Stimulated activated effector memory CD8-positive, alpha-beta T cell treated with anti-CD3 and anti-CD28 coated beads, Interleukin-12 subunit alpha, Interleukin-12 subunit beta, amount 100 ng/mL, for 72 hours (primary cell): ENCODE measurements around the gene KLF3.

Source experiments
- ATAC-seq: fragments of 150-1000 bp; cut with Tn5 transposase; 2 replicates; pipeline ENCODE4 v1.10.0; 2021
- DNase-seq, 2 donors: peaks; one replicate each; pipeline ENCODE4 v3.0.0; 2021 to 2022; ENCODE audit warnings: low spot score in 2 of 2
- H3K27ac Mint-ChIP-seq: one replicate; pipeline ENCODE4 v1.8.0; 2022; ENCODE audit warnings: mild to moderate bottlenecking, mixed read lengths
- H3K36me3 Mint-ChIP-seq: one replicate; pipeline ENCODE4 v1.8.0; 2022; ENCODE audit warnings: mild to moderate bottlenecking, mixed read lengths
- H3K4me1 Mint-ChIP-seq: one replicate; pipeline ENCODE4 v1.8.0; 2022; ENCODE audit warnings: mixed read lengths
- H3K4me3 Mint-ChIP-seq: one replicate; pipeline ENCODE4 v1.8.0; 2022; ENCODE audit warnings: mild to moderate bottlenecking, mixed read lengths
- H3K9me3 Mint-ChIP-seq: one replicate; pipeline ENCODE4 v1.8.0; 2022; ENCODE audit warnings: mixed read lengths

KLF3 gene

GRCh38 chr4:38691251-38692008, 27.4 kb downstream of the KLF3 start:
- Mint-ChIP-seq H3K4me1 (peaks cover 45% of the 10 kb centered on the region), H3K9me3 (no peaks in the 10 kb centered on the region), H3K27ac (no peak overlapping the region), H3K36me3 (peaks cover 89% of the 10 kb centered on the region), H3K4me3 (no peak overlapping the region)
- ATAC-seq (no peak), DNase-seq (peak in 1 of 2 donors; percentile 26)

- no peak for ATAC-seq
- H3K4me1 Mint-ChIP-seq, result peaks cover 35% of the 10 kb centered on the region
- H3K4me3 Mint-ChIP-seq, result no peak overlapping the region
- no peaks in the 10 kb centered on the region for H3K9me3 Mint-ChIP-seq
- no peak overlapping the region for H3K27ac Mint-ChIP-seq
- peaks cover 98% of the 10 kb centered on the region for H3K36me3 Mint-ChIP-seq
- DNase-seq, result peak in 1 of 2 donors; percentile 23
These were observed 28.4 kb downstream of the KLF3 start for GRCh38 chr4:38692421-38692820.

- H3K27ac Mint-ChIP-seq, result peak overlapping the region; percentile 26
- no peak overlapping the region for H3K4me3 Mint-ChIP-seq
- ATAC-seq (peak; percentile 50), DNase-seq (no peak)
- H3K36me3 Mint-ChIP-seq, result peaks cover 98% of the 10 kb centered on the region
- H3K9me3 Mint-ChIP-seq, result no peaks in the 10 kb centered on the region
- peaks cover 23% of the 10 kb centered on the region for H3K4me1 Mint-ChIP-seq
These were observed 29.6 kb downstream of the KLF3 start for GRCh38 chr4:38693569-38693968.

- Mint-ChIP-seq H3K9me3 (no peaks in the 10 kb centered on the region), H3K4me3 (no peak overlapping the region), H3K4me1 (peaks cover 19% of the 10 kb centered on the region), H3K36me3 (peaks cover 90% of the 10 kb centered on the region), H3K27ac (peak overlapping the region; percentile 26)
- no peak for ATAC-seq
- DNase-seq, result peak in 1 of 2 donors; percentile 40
These were observed 30.3 kb downstream of the KLF3 start for GRCh38 chr4:38694330-38694729.

GRCh38 chr4:38695809-38696208, 31.8 kb downstream of the KLF3 start:
- Mint-ChIP-seq H3K27ac (peak overlapping the region; percentile 10), H3K4me1 (peaks cover 19% of the 10 kb centered on the region), H3K9me3 (no peaks in the 10 kb centered on the region), H3K4me3 (no peak overlapping the region), H3K36me3 (peaks cover 75% of the 10 kb centered on the region)
- no peak for ATAC-seq
- no peak for DNase-seq

GRCh38 chr4:38696697-38697096, 32.7 kb downstream of the KLF3 start:
- Mint-ChIP-seq H3K4me3 (no peak overlapping the region), H3K4me1 (peaks cover 19% of the 10 kb centered on the region), H3K27ac (no peak overlapping the region), H3K9me3 (no peaks in the 10 kb centered on the region), H3K36me3 (peaks cover 66% of the 10 kb centered on the region)
- ATAC-seq (no peak), DNase-seq (peak in 1 of 2 donors; percentile 12)

GRCh38 chr4:38698176-38698575, 34.2 kb downstream of the KLF3 start:
- Mint-ChIP-seq H3K4me1 (peaks cover 19% of the 10 kb centered on the region), H3K27ac (no peak overlapping the region), H3K36me3 (peaks cover 54% of the 10 kb centered on the region), H3K9me3 (no peaks in the 10 kb centered on the region), H3K4me3 (no peak overlapping the region)
- DNase-seq (no peak), ATAC-seq (no peak)

- ATAC-seq, result no peak
- H3K36me3 Mint-ChIP-seq, result peaks cover 44% of the 10 kb centered on the region
- peak overlapping the region; percentile 17 for H3K27ac Mint-ChIP-seq
- no peak for DNase-seq
- no peaks in the 10 kb centered on the region for H3K9me3 Mint-ChIP-seq
- no peak overlapping the region for H3K4me3 Mint-ChIP-seq
- H3K4me1 Mint-ChIP-seq, result peaks cover 11% of the 10 kb centered on the region
These were observed 35.1 kb downstream of the KLF3 start for GRCh38 chr4:38699112-38699511.

GRCh38 chr4:38703635-38704034, 39.6 kb downstream of the KLF3 start:
- no peak for ATAC-seq
- Mint-ChIP-seq H3K36me3 (no peaks in the 10 kb centered on the region), H3K4me1 (peaks cover 14% of the 10 kb centered on the region), H3K9me3 (no peaks in the 10 kb centered on the region), H3K27ac (no peak overlapping the region), H3K4me3 (no peak overlapping the region)
- no peak for DNase-seq

GRCh38 chr4:38704622-38705154, 40.7 kb downstream of the KLF3 start:
- no peaks in the 10 kb centered on the region for H3K9me3 Mint-ChIP-seq
- no peak overlapping the region for H3K4me3 Mint-ChIP-seq
- peaks cover 15% of the 10 kb centered on the region for H3K4me1 Mint-ChIP-seq
- no peak for ATAC-seq
- peak in 1 of 2 donors; percentile 32 for DNase-seq
- no peaks in the 10 kb centered on the region for H3K36me3 Mint-ChIP-seq
- no peak overlapping the region for H3K27ac Mint-ChIP-seq

- Mint-ChIP-seq H3K4me1 (peaks cover 24% of the 10 kb centered on the region), H3K9me3 (no peaks in the 10 kb centered on the region), H3K36me3 (no peaks in the 10 kb centered on the region), H3K4me3 (no peak overlapping the region), H3K27ac (no peak overlapping the region)
- DNase-seq, result peak in 1 of 2 donors; percentile 30
- ATAC-seq, result no peak
These were observed 42.3 kb downstream of the KLF3 start for GRCh38 chr4:38706301-38706700.

- ATAC-seq, result peak; percentile 88
- Mint-ChIP-seq H3K4me3 (no peak overlapping the region), H3K4me1 (peaks cover 22% of the 10 kb centered on the region), H3K9me3 (peaks cover 15% of the 10 kb centered on the region), H3K36me3 (no peaks in the 10 kb centered on the region), H3K27ac (no peak overlapping the region)
- peak in 1 of 2 donors; percentile 53 for DNase-seq
These were observed 46.1 kb downstream of the KLF3 start for GRCh38 chr4:38710053-38710452.

- peaks cover 19% of the 10 kb centered on the region for H3K4me1 Mint-ChIP-seq
- no peak for ATAC-seq
- peak in 1 of 2 donors; percentile 10 for DNase-seq
- H3K27ac Mint-ChIP-seq, result no peak overlapping the region
- H3K9me3 Mint-ChIP-seq, result peaks cover 15% of the 10 kb centered on the region
- no peaks in the 10 kb centered on the region for H3K36me3 Mint-ChIP-seq
- no peak overlapping the region for H3K4me3 Mint-ChIP-seq
These were observed 47.1 kb downstream of the KLF3 start for GRCh38 chr4:38711066-38711465.

- Mint-ChIP-seq H3K27ac (no peak overlapping the region), H3K9me3 (peaks cover 15% of the 10 kb centered on the region), H3K36me3 (no peaks in the 10 kb centered on the region), H3K4me3 (no peak overlapping the region), H3K4me1 (peaks cover 13% of the 10 kb centered on the region)
- no peak for ATAC-seq
- DNase-seq, result no peak
These were observed 51.1 kb downstream of the KLF3 start for GRCh38 chr4:38715050-38715449.

- Mint-ChIP-seq H3K4me1 (peaks cover 8% of the 10 kb centered on the region), H3K36me3 (no peaks in the 10 kb centered on the region), H3K4me3 (no peak overlapping the region), H3K9me3 (peaks cover 15% of the 10 kb centered on the region), H3K27ac (no peak overlapping the region)
- no peak for DNase-seq
- ATAC-seq, result no peak
These were observed 52.3 kb downstream of the KLF3 start for GRCh38 chr4:38716256-38716655.

- Mint-ChIP-seq H3K9me3 (peaks cover 11% of the 10 kb centered on the region), H3K4me1 (peaks cover 8% of the 10 kb centered on the region), H3K4me3 (no peak overlapping the region), H3K27ac (no peak overlapping the region), H3K36me3 (no peaks in the 10 kb centered on the region)
- ATAC-seq (peak; percentile 80), DNase-seq (no peak)
These were observed 53.6 kb downstream of the KLF3 start for GRCh38 chr4:38717604-38718003.
